ENCODE data around the gene OMP. TPM values are rescaled to one million over a fixed set of nuclear protein-coding genes. Genes with fewer than 3 reads are reported as not detected.

OMP gene
- total and polyA plus RNA-seq, 2 of the 13 experiments (the other 11 are each of a cell fraction or from before 2014, with no cell fraction given) = not detected

GRCh38 chr11:77089004-77089545 lies 13.6 kb upstream of the OMP start (continued):
- TF ChIP-seq MTF1 (CRISPR knock-in tag; IDR thresholded peaks at IDR 0.05) (no peak), XBP1 (CRISPR knock-in tag; IDR thresholded peaks at IDR 0.05) (no peak), ZNF382 (CRISPR knock-in tag; IDR thresholded peaks at IDR 0.05; ENCODE audit: borderline replicate concordance) (no peak)

GRCh38 chr11:77090046-77090372 lies 12.6 kb upstream of the OMP start:
- DNase-seq (ENCODE audit: low spot score) (no peak), ATAC-seq (no peak), FAIRE-seq (no peak)
- intact Hi-C loops (cut with micrococcal nuclease; ENCODE audit: unreplicated experiment) (loop anchor here (10.0 kb wide), 1 partner anchor 285 kb away; no protein-coding TSS in a partner anchor), in situ Hi-C loops (cut with HindIII; ENCODE audit: extremely low pct_ligation_motif_present, low pct_unique_long_range_greater_than_20kb) (loop anchor here (5.0 kb wide), 2 partner anchors 43 to 173 kb away; no protein-coding TSS in a partner anchor)
- H3K4me3 ChIP-seq (replicated peaks in 1 of 3; ENCODE audit: insufficient read depth in 1 of 3, low read depth in 2 of 3, low read length in 3 of 3) = no peak overlapping the region
- H3K36me3 ChIP-seq (replicated peaks in 1 of 2; ENCODE audit: control insufficient read depth in 1 of 2, insufficient read depth in 2 of 2, low read length in 2 of 2) = no peaks in the 10 kb centered on the region
- no peaks in the 10 kb centered on the region; a peak in 2 of 5 replicates for H3K27me3 ChIP-seq (ENCODE audit: control insufficient read depth in 1 of 2, insufficient read depth in 2 of 2, low read length in 2 of 2)
- no CpG with 5 or more reads among the region's 4 CpGs for WGBS (ENCODE audit: low lambda C conversion rate)
- H3K4me2 ChIP-seq (ENCODE audit: low read depth, low read length) = no peak overlapping the region
- CTCF ChIA-PET (ENCODE audit: low intra/inter-chr PET ratio, low total read pairs) = interaction anchor here (4.2 kb wide), 1 partner anchor 43 kb away, joined by 85 read pairs; no protein-coding TSS in a partner anchor
- no peaks in the 10 kb centered on the region for H3K79me2 ChIP-seq (ENCODE audit: insufficient read depth, low read length)
- H4K20me1 ChIP-seq (ENCODE audit: insufficient read depth, low read length) = no peaks in the 10 kb centered on the region
- H3K27ac ChIP-seq (ENCODE audit: extremely low read length, insufficient read depth, low read length) = no peak overlapping the region
- POLR2A ChIA-PET = no interaction called here
- H3K9ac ChIP-seq (ENCODE audit: insufficient read depth, low read depth, low read length) = no peak overlapping the region
- H3K4me1 ChIP-seq (ENCODE audit: insufficient read depth, low read length) = peaks cover 31% of the 10 kb centered on the region
- BruUV-seq (replicated peaks) = no TSS peak
- H2AFZ ChIP-seq (ENCODE audit: low read length) = no peak overlapping the region
- no peaks in the 10 kb centered on the region for H3K9me3 ChIP-seq (ENCODE audit: low read length)
- TF ChIP-seq NONO (IDR thresholded peaks at IDR 0.05) (no peak), NONO (CRISPR knock-in tag; conservative IDR thresholded peaks at IDR 0.05) (no peak), ONECUT2 (CRISPR knock-in tag; IDR thresholded peaks at IDR 0.05) (no peak), ZNF749 (CRISPR knock-in tag; IDR thresholded peaks at IDR 0.05; ENCODE audit: borderline replicate concordance) (no peak), ZZZ3 (CRISPR knock-in tag; IDR thresholded peaks at IDR 0.05; ENCODE audit: borderline replicate concordance) (no peak), RFX5 (IDR thresholded peaks at IDR 0.05; ENCODE audit: low read depth, low read length) (no peak), ZUFSP (CRISPR knock-in tag; IDR thresholded peaks at IDR 0.05; ENCODE audit: borderline replicate concordance) (no peak), ZC3H13 (CRISPR knock-in tag; IDR thresholded peaks at IDR 0.05) (no peak), ZBTB42 (CRISPR knock-in tag; IDR thresholded peaks at IDR 0.05) (no peak), ZNF292 (CRISPR knock-in tag; IDR thresholded peaks at IDR 0.05; ENCODE audit: borderline replicate concordance, low read depth) (no peak), HMG20B (CRISPR knock-in tag; conservative IDR thresholded peaks at IDR 0.05) (no peak), ZNF674 (CRISPR knock-in tag; IDR thresholded peaks at IDR 0.05; ENCODE audit: low read depth) (no peak)
- TF ChIP-seq, protein P1, sequence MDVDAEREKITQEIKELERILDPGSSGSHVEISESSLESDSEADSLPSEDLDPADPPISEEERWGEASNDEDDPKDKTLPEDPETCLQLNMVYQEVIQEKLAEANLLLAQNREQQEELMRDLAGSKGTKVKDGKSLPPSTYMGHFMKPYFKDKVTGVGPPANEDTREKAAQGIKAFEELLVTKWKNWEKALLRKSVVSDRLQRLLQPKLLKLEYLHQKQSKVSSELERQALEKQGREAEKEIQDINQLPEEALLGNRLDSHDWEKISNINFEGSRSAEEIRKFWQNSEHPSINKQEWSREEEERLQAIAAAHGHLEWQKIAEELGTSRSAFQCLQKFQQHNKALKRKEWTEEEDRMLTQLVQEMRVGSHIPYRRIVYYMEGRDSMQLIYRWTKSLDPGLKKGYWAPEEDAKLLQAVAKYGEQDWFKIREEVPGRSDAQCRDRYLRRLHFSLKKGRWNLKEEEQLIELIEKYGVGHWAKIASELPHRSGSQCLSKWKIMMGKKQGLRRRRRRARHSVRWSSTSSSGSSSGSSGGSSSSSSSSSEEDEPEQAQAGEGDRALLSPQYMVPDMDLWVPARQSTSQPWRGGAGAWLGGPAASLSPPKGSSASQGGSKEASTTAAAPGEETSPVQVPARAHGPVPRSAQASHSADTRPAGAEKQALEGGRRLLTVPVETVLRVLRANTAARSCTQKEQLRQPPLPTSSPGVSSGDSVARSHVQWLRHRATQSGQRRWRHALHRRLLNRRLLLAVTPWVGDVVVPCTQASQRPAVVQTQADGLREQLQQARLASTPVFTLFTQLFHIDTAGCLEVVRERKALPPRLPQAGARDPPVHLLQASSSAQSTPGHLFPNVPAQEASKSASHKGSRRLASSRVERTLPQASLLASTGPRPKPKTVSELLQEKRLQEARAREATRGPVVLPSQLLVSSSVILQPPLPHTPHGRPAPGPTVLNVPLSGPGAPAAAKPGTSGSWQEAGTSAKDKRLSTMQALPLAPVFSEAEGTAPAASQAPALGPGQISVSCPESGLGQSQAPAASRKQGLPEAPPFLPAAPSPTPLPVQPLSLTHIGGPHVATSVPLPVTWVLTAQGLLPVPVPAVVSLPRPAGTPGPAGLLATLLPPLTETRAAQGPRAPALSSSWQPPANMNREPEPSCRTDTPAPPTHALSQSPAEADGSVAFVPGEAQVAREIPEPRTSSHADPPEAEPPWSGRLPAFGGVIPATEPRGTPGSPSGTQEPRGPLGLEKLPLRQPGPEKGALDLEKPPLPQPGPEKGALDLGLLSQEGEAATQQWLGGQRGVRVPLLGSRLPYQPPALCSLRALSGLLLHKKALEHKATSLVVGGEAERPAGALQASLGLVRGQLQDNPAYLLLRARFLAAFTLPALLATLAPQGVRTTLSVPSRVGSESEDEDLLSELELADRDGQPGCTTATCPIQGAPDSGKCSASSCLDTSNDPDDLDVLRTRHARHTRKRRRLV (CRISPR knock-in tag; IDR thresholded peaks at IDR 0.05) = no peak

Measured in HepG2 (cell line).